ENCODE measurements around the gene L3MBTL4.

GRCh38 chr18:6427286-6427685 is 12.6 kb upstream of the L3MBTL4 start:
- TF ChIP-seq CTCF (IDR thresholded peaks at IDR 0.05): no peak
- TF ChIP-seq POLR2A (IDR thresholded peaks at IDR 0.05): no peak

Measured in adrenal gland (tissue), 5 donors.